Measurements from ENCODE around the gene TMEM213.

GRCh38 chr7:138813945-138814344 is 16.2 kb downstream of the TMEM213 start:
- TF ChIP-seq GATA2 (IDR thresholded peaks at IDR 0.05; ENCODE audit: low read depth, low read length) (no peak), GATA3 (IDR thresholded peaks at IDR 0.05; ENCODE audit: low read depth, low read length) (no peak)

Measured in SH-SY5Y (cell line).